Medulla oblongata (tissue), 1 donor: ENCODE measurements around the gene COL8A2.
"Not testable (repeated sequence)": the region's sequence is repeated elsewhere in the genome, so short reads cannot be mapped to it uniquely, and the experiment has no call there.

Source experiments
- DNase-seq: peaks from one replicate; pipeline ENCODE4 v3.0.0-alpha.2; 2015; ENCODE audit errors: extremely low spot score

COL8A2 gene

GRCh38 chr1:36125129-36125991, at the start of gene COL8A2:
COL8A2 (minus strand) TSS chr1:36125222; CDS start chr1:36100242, 24,980 bp downstream.
- no peak for DNase-seq

GRCh38 chr1:36174713-36175112, 49.7 kb upstream of the COL8A2 start:
- DNase-seq, result no peak

- DNase-seq, result no peak
Observed at GRCh38 chr1:36172983-36173382, 48.0 kb upstream of the COL8A2 start.

- DNase-seq, result no peak
Observed at GRCh38 chr1:36172017-36172747, 47.2 kb upstream of the COL8A2 start.

GRCh38 chr1:36170643-36171412, 45.8 kb upstream of the COL8A2 start:
- no peak for DNase-seq

- no peak for DNase-seq
Observed at GRCh38 chr1:36168514-36168913, 43.5 kb upstream of the COL8A2 start.

- no peak for DNase-seq
Observed at GRCh38 chr1:36166938-36167905, 42.2 kb upstream of the COL8A2 start.

GRCh38 chr1:36166136-36166535, 41.1 kb upstream of the COL8A2 start:
- no peak for DNase-seq

- DNase-seq, result no peak
Observed at GRCh38 chr1:36165145-36165544, 40.1 kb upstream of the COL8A2 start.

GRCh38 chr1:36164361-36164760, 39.3 kb upstream of the COL8A2 start:
- DNase-seq, result no peak

GRCh38 chr1:36163426-36163825, 38.4 kb upstream of the COL8A2 start:
- DNase-seq, result no peak

- DNase-seq, result no peak
Observed at GRCh38 chr1:36162680-36163239, 37.7 kb upstream of the COL8A2 start.

GRCh38 chr1:36161641-36162531, 36.9 kb upstream of the COL8A2 start:
- DNase-seq, result peak; percentile 69

GRCh38 chr1:36160949-36161485, 36.0 kb upstream of the COL8A2 start:
- peak; percentile 61 for DNase-seq

GRCh38 chr1:36160388-36160948, 35.4 kb upstream of the COL8A2 start:
- no peak for DNase-seq

- DNase-seq, result peak; percentile 89
Observed at GRCh38 chr1:36159614-36160387, 34.8 kb upstream of the COL8A2 start.

GRCh38 chr1:36158827-36159252, 33.8 kb upstream of the COL8A2 start:
- not testable (repeated sequence) for DNase-seq
